ENCODE results near the gene SLC2A3. TPM values are rescaled to one million over a fixed set of nuclear protein-coding genes. Genes with fewer than 3 reads are reported as not detected.
"Not testable (repeated sequence)": the region's sequence is repeated elsewhere in the genome, so short reads cannot be mapped to it uniquely, and the experiment has no call there.

Gene SLC2A3
- total and polyA plus RNA-seq, 2 of the 13 experiments (the other 11 are each of a cell fraction or from before 2014, with no cell fraction given) = 39.3 to 580 TPM

GRCh38 chr12:7932599-7933240, 3.3 kb downstream of the SLC2A3 start:
- ChIA-PET POLR2A (interaction anchor here (0.6 to 4.1 kb wide), 12 partner anchors 14 to 100 kb away, joined by 3 to 24 read pairs (median 5); no protein-coding TSS in a partner anchor), CTCF (ENCODE audit: low intra/inter-chr PET ratio, low total read pairs) (interaction anchor here (1.1 to 2.6 kb wide), 6 partner anchors 26 to 101 kb away, joined by 3 to 20 read pairs (median 7); no protein-coding TSS in a partner anchor)
- Histone ChIP-seq H3K4me1 (ENCODE audit: insufficient read depth, low read length) (peaks cover 65% of the 10 kb centered on the region), H3K36me3 (replicated peaks in 1 of 2; ENCODE audit: control insufficient read depth in 1 of 2, insufficient read depth in 2 of 2, low read length in 2 of 2) (peaks cover 9 to 52% of the 10 kb centered on the region in 2 experiments; a peak in 4 of 5 replicates), H3K4me3 (replicated peaks in 1 of 3; ENCODE audit: insufficient read depth in 1 of 3, low read depth in 2 of 3, low read length in 3 of 3) (peak overlapping the region; percentile 84 to 99 (median 84); a peak in 5 of 6 replicates), H3K9ac (ENCODE audit: insufficient read depth, low read depth, low read length) (peak overlapping the region; percentile 95; the same call in 1 of the 2 replicates), H4K20me1 (ENCODE audit: insufficient read depth, low read length) (peaks cover 27% of the 10 kb centered on the region), H3K4me2 (ENCODE audit: low read depth, low read length) (peak overlapping the region; percentile 79), H3K79me2 (ENCODE audit: insufficient read depth, low read length) (peaks cover 46% of the 10 kb centered on the region)
- WGBS (ENCODE audit: low lambda C conversion rate) = 80% methylated on average over 11 of the region's 11 CpGs
- in situ Hi-C loops (cut with HindIII; ENCODE audit: extremely low pct_ligation_motif_present, low pct_unique_long_range_greater_than_20kb) = loop anchor here (10.0 kb wide), 2 partner anchors 62 to 78 kb away; no protein-coding TSS in a partner anchor
- not testable (repeated sequence) for H2AFZ ChIP-seq (ENCODE audit: low read length); DNase-seq (ENCODE audit: low spot score); FAIRE-seq; H3K9me3 ChIP-seq (ENCODE audit: low read length); H3K27ac ChIP-seq (ENCODE audit: extremely low read length, insufficient read depth, low read length); H3K27me3 ChIP-seq (ENCODE audit: control insufficient read depth in 1 of 2, insufficient read depth in 2 of 2, low read length in 2 of 2); BruUV-seq (replicated peaks); ATAC-seq
- intact Hi-C loops (cut with micrococcal nuclease; ENCODE audit: unreplicated experiment) = loop anchor here (1.0 to 2.0 kb wide), 3 partner anchors 26 to 72 kb away; no protein-coding TSS in a partner anchor
- TF ChIP-seq PHF8 (CRISPR knock-in tag; IDR thresholded peaks at IDR 0.05) = 0 out of 2 replicates have a peak, but pooled peaks have one; percentile 1
- peak in 1 of 2 experiments; percentile 82; a peak in 3 of 4 replicates for TF ChIP-seq REST (IDR thresholded peaks at IDR 0.05; ENCODE audit: borderline replicate concordance in 1 of 2, low read depth in 1 of 2, low read length in 2 of 2)
